Gastrocnemius medialis (tissue), 4 donors: ENCODE measurements around the gene SAA2. TPM values are rescaled to one million over a fixed set of nuclear protein-coding genes. Genes with fewer than 3 reads are reported as not detected.
A peak's percentile ranks its signal among the peaks of the same experiment; 100 is the strongest.

ENCODE experiments used
- ATAC-seq, 2 donors: fragments of 150-250 bp; one replicate each; pipeline ENCODE4 v1.9.1; 2016
- DNase-seq, 2 donors: peaks; one replicate each; pipeline ENCODE4 v3.0.0-alpha.2; 2019
- H3K27ac ChIP-seq, 4 donors: fragments of 200-600 bp; sonication (generic); 1 replicate in 1 of 4; 2 replicates in 3 of 4; pipeline ENCODE4 v1.5.1; 2016 to 2018; ENCODE audit warnings: mild to moderate bottlenecking in 2 of 4, moderate library complexity in 1 of 4
- H3K27me3 ChIP-seq, 3 donors: fragments of 200-600 bp; sonication (generic) in 2 of 3; 1 replicate in 1 of 3; 2 replicates in 2 of 3; pipeline versions ENCODE4 v1.5.1 to v1.6.0; 2016 to 2019; ENCODE audit warnings: mild to moderate bottlenecking in 1 of 3, moderate library complexity in 1 of 3
- H3K36me3 ChIP-seq, 2 donors: fragments of 200-600 bp; sonication (generic) in 1 of 2; one replicate each; pipeline ENCODE4 v1.5.1; 2017 to 2018
- H3K4me1 ChIP-seq, 2 donors: fragments of 200-600 bp; sonication (generic) in 1 of 2; one replicate each; pipeline ENCODE4 v1.5.1; 2016 to 2017; ENCODE audit warnings: mild to moderate bottlenecking in 2 of 2
- H3K4me3 ChIP-seq, 4 donors: fragments of 200-600 bp; sonication (generic) in 3 of 4; 1 replicate in 1 of 4; 2 replicates in 3 of 4; pipeline ENCODE4 v1.5.1; 2016 to 2019; ENCODE audit warnings: mild to moderate bottlenecking in 2 of 4
- H3K9me3 ChIP-seq, 3 donors: fragments of 200-600 bp; sonication (generic) in 2 of 3; 1 replicate in 1 of 3; 2 replicates in 2 of 3; pipeline ENCODE4 v1.5.1; 2016 to 2019
- POLR2A ChIP-seq, 2 donors: fragments of 450-650 bp; IDR thresholded peaks; one replicate each; pipeline ENCODE4 v1.6.1; 2017; ENCODE audit warnings: antibody characterized with exemption in 2 of 2, mild to moderate bottlenecking in 2 of 2, moderate library complexity in 2 of 2
- in situ Hi-C, 4 donors: fragments of 200-750 bp; cut with MboI; loops; one replicate each; pipeline versions ENCODE4 v1.15.0 to v1.8.0; 2017; ENCODE audit warnings: low sequenced_read_pairs in 4 of 4
- intact Hi-C: fragments of 100-400 bp; cut with DNase I; formaldehyde crosslinking; loops from one replicate; pipeline ENCODE4 v1.15.1; 2023; ENCODE audit warnings: low total_unique reads
- total RNA-seq, 4 donors: library from RNA; depleted of rRNA; stranded (reverse); fragments of >200 nt; gene quantifications; one replicate each; pipeline versions ENCODE4 v1.1.0 to v1.2.3, GENCODE V29; 2016
- TF ChIP-seq, protein P1 (sequence below), 5 experiments: fragments of 450-650 bp in 3 of 5; fragments of 200-600 bp in 2 of 5; sonication (generic) in 2 of 5; IDR thresholded peaks in 4 of 5; conservative IDR thresholded peaks in 1 of 5; 1 replicate in 4 of 5; 2 replicates in 1 of 5; pipeline ENCODE4 v1.5.1; 2016 to 2019; ENCODE audit warnings: antibody characterized with exemption in 5 of 5, mild to moderate bottlenecking in 3 of 5, moderate library complexity in 3 of 5

SAA2 gene
- total RNA-seq, 4 donors from 2014 or later = 2.0 to 67.5 (median 42.8) TPM

DNA sequence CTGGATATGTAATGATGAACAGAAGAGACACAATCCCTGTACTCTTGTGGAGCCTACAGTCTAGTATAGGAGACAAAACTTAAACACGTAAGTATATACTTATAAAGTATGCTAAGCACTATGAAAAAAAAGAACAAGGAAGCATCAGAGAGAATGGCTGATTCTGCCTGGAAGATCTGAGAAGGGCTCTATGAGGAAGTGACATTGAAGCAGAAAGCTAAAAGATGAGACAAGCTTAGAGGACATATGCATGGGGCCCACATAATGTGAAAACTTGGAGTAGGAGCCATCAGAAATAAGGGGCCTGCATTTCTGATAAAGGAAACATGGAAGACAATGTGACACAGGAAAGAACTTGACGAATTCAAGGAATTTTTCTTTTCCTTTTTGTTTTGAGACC lies 34.2 kb upstream of the SAA2 start:
- in situ Hi-C loops = no loop called here
- H3K36me3 ChIP-seq = peaks cover 0 to 85% of the 10 kb centered on the region in 2 donors
- H3K27me3 ChIP-seq = no peaks in the 10 kb centered on the region
- no peak for DNase-seq
- intact Hi-C loops = no loop called here
- no peaks in the 10 kb centered on the region for H3K9me3 ChIP-seq
- no peak overlapping the region for H3K27ac ChIP-seq
- no peak for TF ChIP-seq POLR2A (IDR thresholded peaks at IDR 0.05)
- TF ChIP-seq, protein P1, sequence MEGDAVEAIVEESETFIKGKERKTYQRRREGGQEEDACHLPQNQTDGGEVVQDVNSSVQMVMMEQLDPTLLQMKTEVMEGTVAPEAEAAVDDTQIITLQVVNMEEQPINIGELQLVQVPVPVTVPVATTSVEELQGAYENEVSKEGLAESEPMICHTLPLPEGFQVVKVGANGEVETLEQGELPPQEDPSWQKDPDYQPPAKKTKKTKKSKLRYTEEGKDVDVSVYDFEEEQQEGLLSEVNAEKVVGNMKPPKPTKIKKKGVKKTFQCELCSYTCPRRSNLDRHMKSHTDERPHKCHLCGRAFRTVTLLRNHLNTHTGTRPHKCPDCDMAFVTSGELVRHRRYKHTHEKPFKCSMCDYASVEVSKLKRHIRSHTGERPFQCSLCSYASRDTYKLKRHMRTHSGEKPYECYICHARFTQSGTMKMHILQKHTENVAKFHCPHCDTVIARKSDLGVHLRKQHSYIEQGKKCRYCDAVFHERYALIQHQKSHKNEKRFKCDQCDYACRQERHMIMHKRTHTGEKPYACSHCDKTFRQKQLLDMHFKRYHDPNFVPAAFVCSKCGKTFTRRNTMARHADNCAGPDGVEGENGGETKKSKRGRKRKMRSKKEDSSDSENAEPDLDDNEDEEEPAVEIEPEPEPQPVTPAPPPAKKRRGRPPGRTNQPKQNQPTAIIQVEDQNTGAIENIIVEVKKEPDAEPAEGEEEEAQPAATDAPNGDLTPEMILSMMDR (IDR thresholded peaks at IDR 0.05 in 4 of 5, conservative IDR thresholded peaks at IDR 0.05 in 1 of 5) = no peak
- H3K4me3 ChIP-seq = no peak overlapping the region
- H3K4me1 ChIP-seq = no peaks in the 10 kb centered on the region
- ATAC-seq = no peak

DNA sequence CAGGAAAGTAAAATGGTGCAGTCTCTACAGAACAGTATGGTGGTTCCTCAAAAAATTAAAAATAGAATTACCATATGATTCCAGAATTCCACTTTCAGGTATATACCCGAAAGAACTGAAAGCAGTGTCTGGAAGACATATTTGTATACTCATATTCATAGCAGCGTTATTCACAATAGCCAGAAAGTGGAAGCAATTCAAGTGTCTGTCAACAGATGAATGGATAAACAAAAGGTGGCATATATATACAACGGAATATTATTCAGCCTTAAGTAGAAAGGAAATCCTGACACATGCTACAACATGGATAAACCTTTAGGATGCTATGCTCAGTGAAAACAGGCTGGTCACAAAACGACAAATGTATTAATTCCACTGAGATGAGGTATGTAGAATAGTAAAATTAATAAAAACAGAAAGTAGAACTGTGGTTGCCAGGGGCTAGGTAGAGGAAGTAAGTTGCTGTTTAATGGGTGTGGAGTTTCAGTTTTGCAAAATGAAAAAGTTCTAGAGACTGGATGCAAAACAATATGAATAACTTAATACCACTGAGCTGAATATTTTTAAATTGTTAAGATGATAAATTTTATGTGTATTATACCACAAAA lies 32.1 kb upstream of the SAA2 start:
- H3K27ac ChIP-seq = no peak overlapping the region
- in situ Hi-C loops = no loop called here
- ATAC-seq = no peak
- intact Hi-C loops = no loop called here
- H3K27me3 ChIP-seq = no peaks in the 10 kb centered on the region
- no peak for DNase-seq
- TF ChIP-seq POLR2A (IDR thresholded peaks at IDR 0.05) = no peak
- TF ChIP-seq, protein P1 (IDR thresholded peaks at IDR 0.05 in 4 of 5, conservative IDR thresholded peaks at IDR 0.05 in 1 of 5) = no peak
- H3K4me1 ChIP-seq = no peaks in the 10 kb centered on the region
- peaks cover 0 to 65% of the 10 kb centered on the region in 2 donors for H3K36me3 ChIP-seq
- no peak overlapping the region for H3K4me3 ChIP-seq
- no peaks in the 10 kb centered on the region for H3K9me3 ChIP-seq

DNA sequence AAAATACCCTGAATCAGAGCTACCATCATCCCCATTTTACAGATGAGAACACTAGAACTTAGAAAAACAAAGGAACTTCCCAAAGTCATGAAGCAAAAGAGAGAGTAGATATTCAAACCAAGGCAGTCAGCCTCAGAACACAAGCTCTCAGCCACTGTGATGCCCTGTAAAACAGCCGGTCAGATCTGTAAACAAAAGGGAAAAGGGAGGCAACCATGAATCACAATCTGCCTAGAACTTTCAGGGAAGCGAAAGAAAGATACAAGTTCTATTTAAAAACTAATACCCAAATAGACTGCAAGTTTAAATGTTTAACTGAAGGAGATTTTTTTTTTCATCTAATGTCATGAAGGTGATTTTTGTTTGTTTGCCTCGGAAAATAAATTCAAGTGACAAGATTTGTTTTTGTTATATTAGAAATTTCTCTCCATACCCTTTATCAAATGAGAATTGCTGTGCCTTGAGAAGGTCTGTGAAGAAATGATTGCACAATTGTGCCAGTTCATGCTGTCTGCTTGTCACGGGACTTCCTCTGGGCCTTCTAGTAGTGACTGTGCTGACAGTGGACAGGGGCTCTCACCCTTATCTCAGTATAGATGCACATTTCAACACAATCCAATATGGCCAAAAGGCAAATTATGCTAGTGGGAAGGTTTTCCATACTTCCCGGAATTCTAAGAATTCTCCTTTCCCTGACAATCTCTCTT lies 29.2 kb upstream of the SAA2 start:
- no peak overlapping the region for H3K27ac ChIP-seq
- no peak overlapping the region for H3K4me3 ChIP-seq
- peak in 1 of 2 donors; percentile 6 for DNase-seq
- H3K4me1 ChIP-seq = no peaks in the 10 kb centered on the region
- intact Hi-C loops = no loop called here
- no peak for ATAC-seq
- peaks cover 0 to 40% of the 10 kb centered on the region in 2 donors for H3K36me3 ChIP-seq
- H3K9me3 ChIP-seq = no peaks in the 10 kb centered on the region
- in situ Hi-C loops = no loop called here
- TF ChIP-seq, protein P1 (IDR thresholded peaks at IDR 0.05 in 4 of 5, conservative IDR thresholded peaks at IDR 0.05 in 1 of 5) = no peak
- no peak for TF ChIP-seq POLR2A (IDR thresholded peaks at IDR 0.05)
- no peaks in the 10 kb centered on the region for H3K27me3 ChIP-seq

DNA sequence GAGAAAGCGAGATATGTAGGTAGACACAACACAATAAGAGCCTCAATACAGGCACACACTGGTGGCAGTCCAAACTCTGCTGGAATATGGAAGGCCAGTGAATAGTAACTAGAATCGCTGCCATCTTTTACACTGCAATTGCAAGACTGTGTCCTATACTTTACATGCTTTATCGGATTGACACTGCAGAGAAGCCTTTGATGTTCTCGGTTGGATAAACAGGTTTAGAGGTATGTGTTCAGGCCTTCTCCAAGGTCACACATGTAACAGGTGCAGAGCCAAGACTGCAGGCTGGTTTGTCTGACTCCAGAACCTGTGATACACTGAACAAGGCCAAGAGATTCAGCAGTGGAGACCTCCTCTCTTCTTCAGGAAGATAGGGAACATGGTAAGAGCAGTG lies 22.7 kb upstream of the SAA2 start:
- H3K4me1 ChIP-seq = no peaks in the 10 kb centered on the region
- no peaks in the 10 kb centered on the region for H3K9me3 ChIP-seq
- no peak for TF ChIP-seq POLR2A (IDR thresholded peaks at IDR 0.05)
- TF ChIP-seq, protein P1 (IDR thresholded peaks at IDR 0.05 in 4 of 5, conservative IDR thresholded peaks at IDR 0.05 in 1 of 5) = no peak
- DNase-seq (no peak), ATAC-seq (no peak)
- H3K27me3 ChIP-seq = no peaks in the 10 kb centered on the region
- in situ Hi-C loops = no loop called here
- no peak overlapping the region for H3K27ac ChIP-seq
- intact Hi-C loops = no loop called here
- H3K4me3 ChIP-seq = no peak overlapping the region
- no peaks in the 10 kb centered on the region for H3K36me3 ChIP-seq
